HepG2 (cell line): ENCODE results near the gene HS3ST5.

Source experiments
- EZH2 ChIP-seq: conservative IDR thresholded peaks from 2 replicates; pipeline ENCODE4 v1.6.1; 2012; ENCODE audit warnings: mild to moderate bottlenecking, low read depth, low read length, moderate library complexity
- NR2C2 ChIP-seq: sonication (generic); formaldehyde crosslinking; IDR thresholded peaks from 2 replicates; pipeline ENCODE4 v1.4.0; 2020; ENCODE audit warnings: missing genetic modification reagents, mild to moderate bottlenecking, moderate library complexity, borderline replicate concordance
- RELA ChIP-seq: sonication (generic); formaldehyde crosslinking; IDR thresholded peaks from 2 replicates; pipeline ENCODE4 v1.4.0; 2020; ENCODE audit warnings: missing genetic modification reagents
- WIZ ChIP-seq: sonication (generic); formaldehyde crosslinking; IDR thresholded peaks from 2 replicates; pipeline ENCODE4 v1.5.1; 2020; ENCODE audit warnings: mild to moderate bottlenecking, missing genetic modification reagents
- ZNF138 ChIP-seq: sonication (generic); formaldehyde crosslinking; IDR thresholded peaks from 2 replicates; pipeline ENCODE4 v1.5.0; 2020; ENCODE audit warnings: mild to moderate bottlenecking, low read depth, missing genetic modification reagents

DNA sequence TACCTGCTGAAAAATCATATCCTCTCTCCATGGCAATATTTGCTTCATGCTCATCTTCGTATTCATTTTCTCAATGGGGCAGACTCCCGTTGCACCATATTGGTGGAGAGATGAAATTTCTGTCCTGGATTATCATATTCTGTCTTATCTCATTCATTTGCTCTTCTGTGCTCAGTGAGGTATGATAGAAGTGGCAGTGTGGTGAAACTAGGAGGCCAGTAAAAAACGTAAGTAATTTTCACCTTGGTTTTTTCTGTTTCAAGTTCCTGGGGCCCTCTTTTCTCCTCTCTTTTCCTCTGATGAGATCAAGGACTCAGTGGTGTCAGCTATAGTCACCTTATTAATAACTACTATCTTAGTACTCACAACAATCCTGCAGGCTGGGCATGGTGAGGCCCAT is 189.4 kb downstream of the HS3ST5 start:
- no peak for TF ChIP-seq ZNF138 (CRISPR knock-in tag)
- TF ChIP-seq WIZ (CRISPR knock-in tag): no peak
- no peak for TF ChIP-seq RELA
- no peak for TF ChIP-seq NR2C2 (CRISPR knock-in tag)
- TF ChIP-seq EZH2: no peak
